GM19099 (cell line): ENCODE data around the gene TTC39B.

Experiments
- POLR2A ChIP-seq: IDR thresholded peaks from 3 replicates; pipeline ENCODE4 v1.6.1; 2011; ENCODE audit warnings: low read depth; ENCODE audit not compliant: insufficient read length; ENCODE audit errors: extremely low read depth

Gene TTC39B

DNA sequence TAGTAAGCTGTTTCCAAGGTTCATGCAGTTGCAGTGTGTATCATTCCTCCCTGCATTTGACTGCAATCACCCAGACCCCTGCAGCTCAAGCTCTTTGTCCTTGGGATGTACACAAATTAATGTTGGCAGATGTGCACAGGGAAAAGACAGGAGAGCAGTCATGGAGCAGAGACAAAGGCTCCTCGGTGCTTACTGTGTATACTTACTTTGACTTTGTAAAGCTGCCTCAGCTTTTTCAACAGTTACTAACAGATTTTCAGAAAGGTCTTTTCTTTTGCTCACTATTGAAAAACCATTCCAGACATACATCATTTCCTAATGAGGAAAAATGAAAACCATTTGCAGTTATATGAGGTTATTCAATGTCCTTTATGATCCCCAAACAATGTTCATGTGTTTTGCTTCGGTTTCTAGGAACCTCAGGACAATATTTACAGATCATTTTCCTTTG is 124.9 kb downstream of the TTC39B start:
- TF ChIP-seq POLR2A: no peak

DNA sequence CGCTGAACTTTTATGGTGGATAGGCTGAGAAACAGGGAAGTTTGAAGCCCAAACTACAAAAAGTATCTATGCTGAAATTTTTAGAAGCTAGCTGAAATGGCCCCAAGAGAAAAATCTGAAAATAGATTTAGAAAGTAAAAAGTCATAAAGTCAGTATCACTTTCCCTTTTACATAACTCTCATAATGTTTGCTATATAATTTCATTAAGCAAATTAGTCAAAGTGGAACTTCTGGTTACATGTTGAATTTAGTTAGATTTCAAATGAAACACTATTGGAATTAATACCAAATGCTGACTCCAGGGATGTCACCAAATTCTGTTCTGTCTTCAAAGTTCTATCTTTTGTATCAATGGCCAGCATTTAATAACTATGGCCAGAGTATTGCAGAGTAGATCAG is 126.9 kb downstream of the TTC39B start:
- TF ChIP-seq POLR2A: no peak

DNA sequence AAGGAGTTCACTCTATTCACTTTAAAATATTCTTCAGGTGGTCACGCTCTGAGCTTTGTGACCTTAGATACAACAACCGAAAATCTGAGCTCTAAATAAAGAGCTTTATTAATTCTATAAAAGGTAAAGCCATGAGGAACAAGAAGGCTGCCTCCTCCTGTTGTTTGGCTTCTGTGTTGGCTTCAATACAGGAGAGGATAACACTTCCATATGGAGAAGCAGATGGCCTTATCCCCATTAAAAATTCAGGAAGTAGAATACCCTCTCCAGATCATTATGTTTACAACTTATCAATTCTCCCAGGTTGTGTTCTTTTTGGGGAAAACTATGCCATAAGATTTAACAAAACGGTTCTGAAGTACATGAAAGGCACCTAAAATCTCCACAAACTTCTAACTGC is 128.4 kb downstream of the TTC39B start:
- no peak for TF ChIP-seq POLR2A

DNA sequence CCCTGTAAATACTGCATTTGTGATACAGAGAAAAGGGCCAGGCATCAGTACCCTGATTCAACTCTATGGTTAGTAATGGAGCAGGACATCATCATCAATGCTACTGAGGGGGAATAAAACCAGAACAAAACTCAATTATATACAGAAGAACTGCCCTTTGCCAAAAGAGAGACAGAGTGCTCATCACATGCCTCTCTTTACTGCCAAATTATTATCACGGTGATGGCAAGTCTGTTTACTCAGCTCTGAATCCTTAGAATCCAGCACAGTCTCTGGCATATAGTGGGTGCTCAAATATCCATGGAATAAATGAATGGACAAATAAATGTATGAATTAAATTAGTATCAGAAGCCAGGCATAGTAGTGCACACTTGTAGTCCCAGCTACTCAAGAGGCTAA is 130.2 kb downstream of the TTC39B start:
- no peak for TF ChIP-seq POLR2A

DNA sequence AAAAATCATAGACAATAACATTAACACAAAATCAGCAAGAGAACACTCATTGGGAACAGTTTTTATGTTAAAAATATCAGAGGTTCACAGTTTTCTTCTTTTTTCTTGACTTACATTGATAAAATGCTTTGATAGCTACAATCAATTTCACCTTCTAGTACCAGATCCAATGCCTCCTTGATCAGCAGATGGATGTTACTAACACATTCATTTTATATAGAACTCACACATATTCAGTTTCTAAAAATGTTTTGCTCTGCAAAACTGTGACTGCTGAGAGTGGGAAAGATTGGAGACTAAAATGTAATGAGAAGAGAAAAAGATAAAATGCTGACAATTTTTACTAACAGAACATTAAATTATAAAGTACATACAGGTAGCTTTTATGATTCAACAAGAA is 143.1 kb downstream of the TTC39B start:
- TF ChIP-seq POLR2A: no peak

DNA sequence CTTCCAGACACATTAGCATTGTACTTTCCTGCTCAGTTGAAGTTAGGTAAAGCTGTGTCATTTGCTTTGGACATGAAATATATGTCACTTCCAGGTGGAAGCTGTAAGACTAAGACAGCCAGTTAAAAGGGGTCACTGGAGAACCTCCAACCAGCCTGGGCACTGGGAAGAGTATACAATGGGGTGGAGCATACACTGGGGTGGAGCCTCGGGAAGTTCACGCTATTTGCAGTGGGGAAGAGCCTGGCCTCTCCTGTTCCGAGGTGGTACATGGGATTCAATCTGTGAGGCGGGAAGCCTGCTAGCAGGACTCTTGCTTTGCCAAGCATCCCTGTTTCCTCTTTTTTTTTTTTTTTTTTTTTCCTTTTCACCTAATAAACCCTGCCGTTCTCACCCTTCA is 145.3 kb downstream of the TTC39B start:
- no peak for TF ChIP-seq POLR2A

DNA sequence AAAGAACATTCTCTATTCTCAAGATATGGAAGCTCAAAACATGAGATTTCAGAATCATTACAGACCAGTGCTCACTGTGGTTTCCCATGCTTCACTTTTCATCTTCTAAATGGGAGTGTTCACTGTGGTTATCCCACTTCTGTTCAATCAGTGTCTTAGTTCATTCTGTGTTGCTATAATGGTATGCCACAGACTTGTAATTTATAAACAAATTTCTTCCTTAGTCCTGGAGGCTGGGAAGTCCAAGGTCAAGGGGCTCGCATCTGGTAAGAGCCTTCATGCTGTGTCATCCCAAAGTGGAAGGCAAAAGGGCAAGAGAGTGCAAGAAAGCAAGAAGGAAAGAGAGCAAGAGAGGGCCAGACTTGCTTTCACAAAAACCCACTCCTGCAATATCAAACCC is 146.3 kb downstream of the TTC39B start:
- no peak for TF ChIP-seq POLR2A

DNA sequence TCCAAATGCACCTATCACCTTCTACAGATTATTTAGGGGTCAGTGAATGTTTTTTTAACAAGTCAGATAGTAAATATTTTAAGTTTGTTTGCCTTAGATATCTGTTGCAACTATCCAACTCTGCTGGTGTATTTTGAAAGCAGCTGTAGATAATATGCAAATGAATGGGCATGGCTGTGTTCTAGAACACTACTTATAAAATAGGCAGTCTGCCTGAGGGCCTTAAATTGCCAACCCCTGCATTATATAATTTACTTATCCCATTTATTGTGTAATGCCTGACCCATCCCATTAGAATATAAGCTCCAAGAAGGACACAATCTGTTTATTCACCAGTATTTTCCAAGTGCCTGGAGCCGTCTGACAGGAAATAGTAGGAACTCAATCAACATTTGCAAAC is 149.0 kb downstream of the TTC39B start:
- no peak for TF ChIP-seq POLR2A

DNA sequence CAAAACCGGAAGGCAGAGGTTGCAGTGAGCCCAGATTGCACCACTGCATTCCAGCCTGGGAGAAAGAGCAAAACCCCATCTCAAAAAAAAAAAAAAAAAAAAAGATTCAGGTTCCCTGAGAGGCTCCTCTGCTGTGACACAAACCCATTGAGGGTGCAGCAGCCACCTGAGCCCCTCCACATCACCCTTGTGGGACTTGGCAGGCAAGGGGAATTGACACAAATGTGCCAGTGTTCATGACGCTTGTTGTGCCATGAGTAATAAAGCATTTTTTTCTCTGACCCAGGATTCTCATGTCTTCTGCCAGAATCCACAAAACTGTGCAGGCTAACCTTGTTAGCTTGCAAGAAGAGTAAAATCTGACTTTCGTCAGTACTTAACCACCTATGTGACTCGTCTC is 149.6 kb downstream of the TTC39B start:
- TF ChIP-seq POLR2A: no peak

DNA sequence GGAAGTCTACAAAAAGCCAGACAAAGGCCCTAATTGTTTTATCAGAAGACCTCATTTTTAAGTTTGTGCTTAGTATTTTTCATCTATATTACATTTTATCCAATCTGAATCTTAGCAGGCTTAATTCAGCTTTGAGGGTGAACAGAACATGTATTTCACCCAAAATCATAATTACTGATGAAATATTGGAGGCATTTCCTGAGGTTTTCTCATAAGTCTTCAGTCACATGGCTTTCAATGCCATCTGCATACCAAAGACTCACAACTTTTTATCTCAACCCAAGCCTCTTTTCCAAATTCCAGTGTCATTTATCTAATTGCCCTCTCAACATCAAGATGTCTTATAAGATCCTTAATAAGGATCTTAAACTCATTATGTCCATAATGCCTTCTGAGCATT is 150.8 kb downstream of the TTC39B start:
- TF ChIP-seq POLR2A: no peak

DNA sequence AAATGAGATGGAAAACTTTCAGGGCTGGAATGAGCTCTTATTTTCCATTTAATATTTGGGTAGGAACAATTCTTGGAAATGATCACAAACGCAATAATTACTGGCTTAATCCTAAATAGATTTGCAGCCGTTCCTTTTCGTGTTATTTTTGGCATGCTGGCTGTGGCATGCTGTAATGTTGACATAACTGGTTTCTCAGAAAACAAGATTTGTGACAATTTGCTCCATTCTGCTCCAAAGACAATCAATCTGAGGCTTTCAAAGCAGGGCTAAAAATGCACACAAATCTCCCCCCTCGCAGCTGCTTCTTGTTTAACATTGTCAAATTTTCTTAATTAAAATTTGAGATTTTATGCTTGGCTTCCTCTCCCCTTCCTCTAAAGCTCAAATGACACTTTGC is 151.2 kb downstream of the TTC39B start:
- TF ChIP-seq POLR2A: no peak

DNA sequence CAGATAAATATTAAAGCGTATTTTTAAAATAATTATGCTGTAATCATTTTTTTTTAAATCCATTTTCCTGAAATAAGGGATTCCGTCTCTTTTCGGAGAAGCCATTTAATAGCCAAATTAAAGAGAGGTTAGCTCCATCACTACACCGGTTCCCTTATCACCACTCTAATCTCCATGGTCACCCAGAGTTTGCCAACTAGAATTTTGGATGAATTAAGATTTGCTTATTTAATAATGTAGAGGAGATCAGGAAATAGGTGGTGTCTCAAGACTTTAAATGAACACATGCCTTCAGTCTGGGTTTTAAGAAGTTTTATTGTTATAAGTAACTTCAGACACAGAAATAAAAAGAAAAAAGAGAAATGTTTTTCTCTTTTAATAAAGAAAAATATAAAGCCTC is 151.7 kb downstream of the TTC39B start:
- TF ChIP-seq POLR2A: no peak

DNA sequence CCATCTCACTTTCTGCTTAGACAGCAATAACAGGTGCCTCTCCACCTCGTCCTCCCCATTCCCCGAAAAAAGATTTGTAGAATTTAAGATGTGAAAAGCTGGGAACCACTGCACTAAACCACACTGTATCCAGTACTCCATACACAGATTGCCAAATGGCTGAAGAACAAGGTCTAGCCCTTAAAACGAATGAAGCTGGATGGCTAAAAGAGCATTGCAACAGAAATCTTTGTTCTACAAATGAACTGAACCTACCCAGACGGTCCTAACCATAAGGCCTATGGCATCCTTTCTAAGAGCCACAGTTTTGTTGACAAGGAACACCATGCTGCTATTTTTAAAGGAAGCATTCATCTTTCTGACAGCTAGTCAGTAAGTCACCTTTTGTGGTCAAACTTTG is 152.3 kb downstream of the TTC39B start:
- TF ChIP-seq POLR2A: no peak

DNA sequence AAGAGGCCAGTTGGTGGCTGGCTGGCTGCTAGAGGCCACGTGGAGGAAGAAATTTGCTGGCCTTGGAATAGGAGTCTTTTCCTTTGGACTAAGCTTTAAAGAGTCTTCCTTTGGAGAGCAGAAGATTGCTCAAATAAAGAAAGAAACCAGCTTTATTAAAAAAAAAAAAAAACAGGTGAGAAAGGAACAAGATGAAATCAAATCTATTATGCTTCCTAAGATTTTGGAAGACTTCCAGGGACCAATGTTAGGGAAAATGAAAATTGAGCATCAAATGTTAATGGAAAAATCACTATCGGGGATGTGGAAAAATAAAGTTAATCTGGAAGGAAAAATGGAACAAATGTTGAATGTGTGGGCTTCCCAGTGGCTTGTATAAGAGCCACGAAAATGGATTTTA is 153.1 kb downstream of the TTC39B start:
- TF ChIP-seq POLR2A: no peak

DNA sequence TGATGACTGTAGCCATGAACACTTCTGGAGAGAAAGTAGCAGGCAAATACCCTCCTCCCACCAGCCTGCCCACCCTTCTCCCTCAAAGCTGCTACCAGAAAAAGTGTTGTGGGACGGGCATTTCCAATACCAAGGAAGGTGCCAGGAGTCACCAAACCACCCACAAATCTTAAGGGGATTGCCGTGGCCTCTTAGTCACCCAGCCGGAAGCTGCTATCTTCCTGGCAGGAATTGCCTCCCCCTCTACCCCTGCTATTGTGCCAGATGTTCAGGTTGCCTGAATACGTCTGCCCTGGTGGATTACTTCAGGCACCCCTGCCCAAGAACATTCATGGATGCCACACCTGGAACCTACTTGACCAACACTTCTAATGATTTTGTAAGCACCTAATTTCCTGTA is 156.1 kb downstream of the TTC39B start:
- TF ChIP-seq POLR2A: no peak

DNA sequence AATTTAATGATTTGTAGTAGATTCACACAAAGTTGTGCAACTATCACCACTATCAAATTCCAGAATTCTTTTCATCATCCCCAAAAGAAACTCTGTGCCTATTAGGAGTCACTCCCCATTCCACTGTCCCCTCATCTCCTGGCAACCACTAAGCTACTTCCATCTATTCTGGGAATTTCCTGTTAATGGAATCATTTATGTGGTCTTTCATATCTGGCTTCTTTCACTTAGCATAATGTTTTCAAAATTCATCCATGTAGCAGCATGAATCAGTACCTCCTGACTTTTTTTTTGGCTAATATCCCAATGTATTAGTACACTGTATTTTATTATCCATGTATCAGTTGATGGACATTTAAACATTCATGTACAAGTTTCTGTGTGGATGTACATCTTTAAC is 157.6 kb downstream of the TTC39B start:
- no peak for TF ChIP-seq POLR2A

DNA sequence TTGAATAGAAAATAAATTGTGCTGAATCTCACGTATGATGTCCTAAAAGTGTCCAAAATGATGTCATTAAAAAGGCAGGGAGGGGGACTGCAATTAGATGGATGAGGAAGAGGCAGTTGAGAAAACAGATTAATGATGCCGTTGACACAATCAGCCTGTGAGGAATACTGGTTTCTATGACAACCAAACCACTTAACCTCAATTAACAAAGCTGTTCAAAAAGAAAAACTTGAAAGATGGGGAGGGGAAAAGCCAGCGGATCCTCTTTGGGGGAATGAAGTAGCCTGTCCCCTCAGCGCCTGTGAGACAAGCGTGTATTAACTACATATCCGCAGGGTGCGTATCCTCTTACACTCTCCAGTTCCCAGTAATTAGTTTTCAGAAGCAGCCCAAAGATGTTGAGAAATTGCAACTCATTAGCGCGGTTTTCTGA is 160.7 kb downstream of the TTC39B start:
- no peak for TF ChIP-seq POLR2A
